Nephron progenitor cell (in vitro differentiated cells): ENCODE results near the gene ITIH5.

ENCODE experiments used
- DNase-seq: peaks from one replicate; pipeline ENCODE4 v3.0.0; 2021
- H3K27ac Mint-ChIP-seq: 2 replicates; pipeline ENCODE4 v1.8.0; 2021; ENCODE audit warnings: mild to moderate bottlenecking, moderate library complexity, mixed read lengths
- H3K27me3 Mint-ChIP-seq: 2 replicates; pipeline ENCODE4 v1.8.0; 2021; ENCODE audit warnings: mild to moderate bottlenecking, low read depth, mixed read lengths; ENCODE audit not compliant: poor library complexity
- H3K36me3 Mint-ChIP-seq: 2 replicates; pipeline ENCODE4 v1.8.0; 2021; ENCODE audit warnings: low read depth, mixed read lengths
- H3K4me1 Mint-ChIP-seq: 2 replicates; pipeline ENCODE4 v1.8.0; 2021; ENCODE audit warnings: mixed read lengths
- H3K4me3 Mint-ChIP-seq: 2 replicates; pipeline ENCODE4 v1.8.0; 2021; ENCODE audit warnings: mild to moderate bottlenecking, moderate library complexity, mixed read lengths
- H3K9me3 Mint-ChIP-seq: 2 replicates; pipeline ENCODE4 v1.8.0; 2021; ENCODE audit warnings: mild to moderate bottlenecking, moderate library complexity, mixed read lengths
- CTCF ChIP-seq: fragments of 200-600 bp; sonication (generic); IDR thresholded peaks from 2 replicates; pipeline ENCODE4 v1.5.0; 2021; ENCODE audit warnings: antibody characterized with exemption

ITIH5 gene

GRCh38 chr10:7707102-7707501, 40.3 kb upstream of the ITIH5 start:
- Mint-ChIP-seq H3K27me3 (peaks cover 31% of the 10 kb centered on the region), H3K4me1 (no peaks in the 10 kb centered on the region), H3K27ac (no peak overlapping the region), H3K9me3 (no peaks in the 10 kb centered on the region), H3K36me3 (no peaks in the 10 kb centered on the region), H3K4me3 (no peak overlapping the region)
- no peak for TF ChIP-seq CTCF
- DNase-seq: no peak

GRCh38 chr10:7706534-7707073, 39.8 kb upstream of the ITIH5 start:
- Mint-ChIP-seq H3K4me3 (no peak overlapping the region), H3K27ac (no peak overlapping the region), H3K9me3 (no peaks in the 10 kb centered on the region), H3K27me3 (peaks cover 33% of the 10 kb centered on the region), H3K36me3 (no peaks in the 10 kb centered on the region), H3K4me1 (no peaks in the 10 kb centered on the region)
- no peak for TF ChIP-seq CTCF
- no peak for DNase-seq

- DNase-seq: no peak
- no peak for TF ChIP-seq CTCF
- Mint-ChIP-seq H3K27ac (no peak overlapping the region), H3K36me3 (no peaks in the 10 kb centered on the region), H3K4me3 (no peak overlapping the region), H3K9me3 (no peaks in the 10 kb centered on the region), H3K27me3 (peaks cover 37% of the 10 kb centered on the region), H3K4me1 (no peaks in the 10 kb centered on the region)
These were observed 38.6 kb upstream of the ITIH5 start for GRCh38 chr10:7705341-7705740.

GRCh38 chr10:7704071-7705016, 37.6 kb upstream of the ITIH5 start:
- no peak for DNase-seq
- Mint-ChIP-seq H3K4me3 (no peak overlapping the region), H3K27ac (no peak overlapping the region), H3K9me3 (no peaks in the 10 kb centered on the region), H3K36me3 (no peaks in the 10 kb centered on the region), H3K4me1 (no peaks in the 10 kb centered on the region), H3K27me3 (peaks cover 37% of the 10 kb centered on the region)
- no peak for TF ChIP-seq CTCF

GRCh38 chr10:7703140-7703539, 36.4 kb upstream of the ITIH5 start, which contains the start of gene ITIH2:
ITIH2 (plus strand) TSS chr10:7703316; CDS start chr10:7703435, 119 bp downstream.
- Mint-ChIP-seq H3K27ac (no peak within 1 kb of the TSS), H3K27me3 (peaks cover 39% of the 10 kb centered on the region), H3K9me3 (no peaks in the 10 kb centered on the region), H3K36me3 (no peaks in the 10 kb centered on the region), H3K4me1 (no peaks in the 10 kb centered on the region), H3K4me3 (no peak within 1 kb of the TSS)
- DNase-seq: no peak
- TF ChIP-seq CTCF: no peak
